ENCODE measurements around the gene HOXC4. TPM values are rescaled to one million over a fixed set of nuclear protein-coding genes. Genes with fewer than 3 reads are reported as not detected.

HOXC4 gene
- total RNA-seq, 1 donor from 2014 or later = not detected

- no peak for DNase-seq (ENCODE audit: extremely low spot score, unreplicated experiment)
- Mint-ChIP-seq H3K4me1 (ENCODE audit: unreplicated experiment) (peaks cover 7% of the 10 kb centered on the region), H3K36me3 (ENCODE audit: unreplicated experiment) (no peaks in the 10 kb centered on the region), H3K4me3 (ENCODE audit: unreplicated experiment) (no peak overlapping the region), H3K9me3 (ENCODE audit: unreplicated experiment) (peaks cover 4% of the 10 kb centered on the region), H3K27ac (ENCODE audit: unreplicated experiment) (no peak overlapping the region), H3K27me3 (ENCODE audit: unreplicated experiment) (peaks cover 83% of the 10 kb centered on the region)
- no peak for TF ChIP-seq CTCF (IDR thresholded peaks at IDR 0.05)
Observed at GRCh38 chr12:54036620-54037359, 16.8 kb upstream of the HOXC4 start.

GRCh38 chr12:54037360-54038283, 16.0 kb upstream of the HOXC4 start:
- no peak for TF ChIP-seq CTCF (IDR thresholded peaks at IDR 0.05)
- Mint-ChIP-seq H3K27me3 (ENCODE audit: unreplicated experiment) (peaks cover 81% of the 10 kb centered on the region), H3K36me3 (ENCODE audit: unreplicated experiment) (no peaks in the 10 kb centered on the region), H3K9me3 (ENCODE audit: unreplicated experiment) (peaks cover 4% of the 10 kb centered on the region), H3K4me3 (ENCODE audit: unreplicated experiment) (no peak overlapping the region), H3K4me1 (ENCODE audit: unreplicated experiment) (peaks cover 7% of the 10 kb centered on the region), H3K27ac (ENCODE audit: unreplicated experiment) (no peak overlapping the region)
- DNase-seq (ENCODE audit: extremely low spot score, unreplicated experiment) = no peak

GRCh38 chr12:54038284-54038870, 15.3 kb upstream of the HOXC4 start:
- Mint-ChIP-seq H3K27me3 (ENCODE audit: unreplicated experiment) (peaks cover 81% of the 10 kb centered on the region), H3K27ac (ENCODE audit: unreplicated experiment) (no peak overlapping the region), H3K4me1 (ENCODE audit: unreplicated experiment) (peaks cover 6% of the 10 kb centered on the region), H3K36me3 (ENCODE audit: unreplicated experiment) (no peaks in the 10 kb centered on the region), H3K4me3 (ENCODE audit: unreplicated experiment) (no peak overlapping the region), H3K9me3 (ENCODE audit: unreplicated experiment) (no peaks in the 10 kb centered on the region)
- DNase-seq (ENCODE audit: extremely low spot score, unreplicated experiment) = no peak
- no peak for TF ChIP-seq CTCF (IDR thresholded peaks at IDR 0.05)

GRCh38 chr12:54038871-54039414, 14.7 kb upstream of the HOXC4 start:
- no peak for DNase-seq (ENCODE audit: extremely low spot score, unreplicated experiment)
- peaks cover 4% of the 10 kb centered on the region for H3K4me1 Mint-ChIP-seq (ENCODE audit: unreplicated experiment)
- no peak overlapping the region for H3K27ac Mint-ChIP-seq (ENCODE audit: unreplicated experiment)
- H3K36me3 Mint-ChIP-seq (ENCODE audit: unreplicated experiment) = no peaks in the 10 kb centered on the region
- H3K9me3 Mint-ChIP-seq (ENCODE audit: unreplicated experiment) = no peaks in the 10 kb centered on the region
- peaks cover 83% of the 10 kb centered on the region for H3K27me3 Mint-ChIP-seq (ENCODE audit: unreplicated experiment)
- TF ChIP-seq CTCF (IDR thresholded peaks at IDR 0.05) = no peak
- H3K4me3 Mint-ChIP-seq (ENCODE audit: unreplicated experiment) = no peak overlapping the region
